IMR-90 (cell line): ENCODE results near the gene TXNDC11. TPM values are rescaled to one million over a fixed set of nuclear protein-coding genes. Genes with fewer than 3 reads are reported as not detected.

Experiments
- ATAC-seq: fragments of 200-7000 bp; cut with Tn5 transposase; 2 replicates; pipeline ENCODE4 v1.9.1; 2020; ENCODE audit warnings: low read depth, mild to moderate bottlenecking, moderate library complexity
- BruUV-seq: library from RNA; stranded (reverse); fragments of 400-500 nt; replicated peaks from 2 replicates; lab custom pipeline; 2021; lab: Mats Ljungman, UMichigan
- CTCF ChIA-PET: fragments of 300-600 bp; formaldehyde crosslinking; extraction: SDS; loops from one replicate; lab custom pipeline; 2021; ENCODE audit warnings: antibody characterized with exemption; lab: Yijun Ruan, JAX
- POLR2A ChIA-PET: fragments of 300-600 bp; sonication (Branson Sonifier 250); formaldehyde crosslinking; loops from one replicate; lab custom pipeline; 2022; ENCODE audit warnings: antibody characterized with exemption; ENCODE audit not compliant: unreplicated experiment; lab: Charles Lee
- DNase-seq: peaks from one replicate; pipeline ENCODE4 v3.0.0; 2013
- H2AFZ ChIP-seq: replicated peaks from 2 replicates; pipeline ENCODE3; 2013; ENCODE audit warnings: low read length, mild to moderate bottlenecking; ENCODE audit not compliant: poor library complexity
- H2AK5ac ChIP-seq: 2 replicates; pipeline ENCODE4 v1.6.1; 2013; ENCODE audit warnings: low read depth, low read length, inconsistent platforms
- H2AK9ac ChIP-seq: replicated peaks from 2 replicates; pipeline ENCODE3; 2013; ENCODE audit warnings: mild to moderate bottlenecking, low read depth, low read length, moderate library complexity; ENCODE audit not compliant: poor library complexity
- H2BK120ac ChIP-seq: 2 replicates; pipeline ENCODE4 v1.6.1; 2013; ENCODE audit warnings: low read depth, low read length, inconsistent platforms
- H2BK15ac ChIP-seq: 3 replicates; pipeline ENCODE4 v1.6.1; 2013; ENCODE audit warnings: low read depth, low read length, inconsistent platforms
- H2BK20ac ChIP-seq: 2 replicates; pipeline ENCODE4 v1.6.1; 2013; ENCODE audit warnings: low read depth, mild to moderate bottlenecking, inconsistent platforms, low read length, moderate library complexity
- H2BK5ac ChIP-seq: 2 replicates; pipeline ENCODE4 v1.6.1; 2013; ENCODE audit warnings: mild to moderate bottlenecking, low read depth, low read length, inconsistent platforms; ENCODE audit not compliant: poor library complexity, severe bottlenecking
- H3K14ac ChIP-seq: replicated peaks from 2 replicates; pipeline ENCODE4 v1.6.1; 2013; ENCODE audit warnings: low read depth, low read length, inconsistent platforms
- H3K18ac ChIP-seq: 2 replicates; pipeline ENCODE4 v1.6.1; 2013; ENCODE audit warnings: low read depth, low read length, control low read depth
- H3K23ac ChIP-seq: 2 replicates; pipeline ENCODE4 v1.6.1; 2013; ENCODE audit warnings: low read depth, low read length, inconsistent platforms
- H3K27ac ChIP-seq: 2 replicates; pipeline ENCODE4 v1.5.1; 2013; ENCODE audit warnings: mild to moderate bottlenecking, control low read depth, low read length; ENCODE audit not compliant: insufficient read depth
- H3K27me3 ChIP-seq: 2 replicates; pipeline ENCODE4 v1.6.1; 2013; ENCODE audit warnings: low read length; ENCODE audit not compliant: control insufficient read depth, insufficient read depth
- H3K36me3 ChIP-seq: 2 replicates; pipeline ENCODE4 v1.6.1; 2013; ENCODE audit warnings: low read length, mixed read lengths; ENCODE audit not compliant: control insufficient read depth, insufficient read depth
- H3K4ac ChIP-seq: 2 replicates; pipeline ENCODE4 v1.6.1; 2013; ENCODE audit warnings: low read depth, low read length, inconsistent platforms
- H3K4me1 ChIP-seq: 2 replicates; pipeline ENCODE4 v1.6.1; 2013; ENCODE audit warnings: low read length, mixed read lengths; ENCODE audit not compliant: control insufficient read depth, insufficient read depth
- H3K4me2 ChIP-seq: 2 replicates; pipeline ENCODE4 v1.6.1; 2013; ENCODE audit warnings: low read depth, mild to moderate bottlenecking, control low read depth, low read length, moderate library complexity
- H3K4me3 ChIP-seq: 2 replicates; pipeline ENCODE4 v1.5.1; 2013; ENCODE audit warnings: low read depth, mild to moderate bottlenecking, control low read depth, low read length, moderate library complexity; ENCODE audit not compliant: insufficient read depth
- H3K56ac ChIP-seq: 2 replicates; pipeline ENCODE4 v1.6.1; 2013; ENCODE audit warnings: low read length, inconsistent platforms; ENCODE audit not compliant: insufficient read depth; ENCODE audit errors: extremely low read depth
- H3K79me1 ChIP-seq, 2 experiments: 2 replicates each; pipeline ENCODE4 v1.6.1; 2013; ENCODE audit warnings: low read length in 2 of 2, inconsistent platforms in 1 of 2, low read depth in 1 of 2
- H3K9ac ChIP-seq: 2 replicates; pipeline ENCODE4 v1.6.1; 2013; ENCODE audit warnings: low read depth, low read length, control low read depth
- H3K9me1 ChIP-seq: 2 replicates; pipeline ENCODE4 v1.6.1; 2013; ENCODE audit warnings: low read length, inconsistent platforms; ENCODE audit not compliant: insufficient read depth
- H3K9me3 ChIP-seq: 2 replicates; pipeline ENCODE4 v1.6.1; 2013; ENCODE audit warnings: low read length; ENCODE audit not compliant: control insufficient read depth, insufficient read depth
- H4K20me1 ChIP-seq: 2 replicates; pipeline ENCODE4 v1.6.1; 2013; ENCODE audit warnings: low read length, inconsistent platforms; ENCODE audit not compliant: insufficient read depth
- H4K5ac ChIP-seq: 2 replicates; pipeline ENCODE4 v1.6.1; 2013; ENCODE audit warnings: mild to moderate bottlenecking, low read depth, low read length, control low read depth
- H4K8ac ChIP-seq, 2 experiments: 2 replicates each; pipeline ENCODE4 v1.6.1; 2013; ENCODE audit warnings: low read depth in 2 of 2, low read length in 2 of 2, control low read depth in 1 of 2, inconsistent platforms in 1 of 2
- H4K91ac ChIP-seq: 2 replicates; pipeline ENCODE4 v1.6.1; 2013; ENCODE audit warnings: low read depth, low read length, inconsistent platforms; ENCODE audit not compliant: insufficient read depth
- BHLHE40 ChIP-seq: fragments of 150-350 bp; IDR thresholded peaks from 2 replicates; pipeline ENCODE4 v1.6.1; 2016; ENCODE audit warnings: mild to moderate bottlenecking, low read depth, low read length
- MAZ ChIP-seq: IDR thresholded peaks from 2 replicates; pipeline ENCODE4 v1.6.1; 2012; ENCODE audit warnings: low read depth, mild to moderate bottlenecking, low read length, improper control_type of control experiment, moderate library complexity, borderline replicate concordance
- NFE2L2 ChIP-seq: fragments of 150-350 bp; IDR thresholded peaks from 2 replicates; pipeline ENCODE4 v1.6.1; 2016; ENCODE audit warnings: low read depth, mild to moderate bottlenecking, low read length
- RAD21 ChIP-seq: IDR thresholded peaks from 2 replicates; pipeline ENCODE4 v1.6.1; 2012; ENCODE audit warnings: low read length, improper control_type of control experiment
- WGBS, 2 experiments: methylation state at CpG; one replicate each; pipeline versions ENCODE4 v1.1.5 to v1.1.7; 2013; ENCODE audit warnings: missing lambda C conversion rate in 2 of 2; ENCODE audit not compliant: insufficient read length in 1 of 2; ENCODE audit errors: extremely low coverage in 2 of 2; 5-methylcytosine and 5-hydroxymethylcytosine counted together
- dilution Hi-C: fragments of 300-500 bp; cut with HindIII; formaldehyde crosslinking; loops from one replicate; pipeline ENCODE4 v1.14.3; 2018; ENCODE audit warnings: low sequenced_read_pairs; ENCODE audit not compliant: unreplicated experiment
- in situ Hi-C: fragments of 300-500 bp; cut with MboI; formaldehyde crosslinking; loops from 3 replicates; pipeline ENCODE4 v1.14.3; 2019; ENCODE audit warnings: low sequenced_read_pairs, inconsistent platforms, mixed read lengths
- intact Hi-C: fragments of 100-400 bp; cut with micrococcal nuclease; formaldehyde crosslinking; loops from 2 replicates; pipeline ENCODE4 v1.10.0; 2022
- polyA plus RNA-seq, 3 experiments: library from polyadenylated mRNA; depleted of rRNA; stranded (reverse); fragments of >200 nt; gene quantifications; 2 replicates each; pipeline ENCODE4 v1.2.3, GENCODE V29; 2012; ENCODE audit warnings: low replicate concordance in 1 of 3
- total RNA-seq: library from RNA; depleted of rRNA; stranded (reverse); fragments of >200 nt; gene quantifications from 2 replicates; pipeline ENCODE4 v1.2.3, GENCODE V29; 2012
- TF ChIP-seq, protein P1 (sequence below): conservative IDR thresholded peaks from 2 replicates; pipeline ENCODE4 v1.5.1; 2012; ENCODE audit warnings: mild to moderate bottlenecking, low read depth, low read length, improper control_type of control experiment

Gene TXNDC11
- total and polyA plus RNA-seq, 2 of the 4 experiments (the other 2 are of a cell fraction): 25.3 to 42.9 TPM

DNA sequence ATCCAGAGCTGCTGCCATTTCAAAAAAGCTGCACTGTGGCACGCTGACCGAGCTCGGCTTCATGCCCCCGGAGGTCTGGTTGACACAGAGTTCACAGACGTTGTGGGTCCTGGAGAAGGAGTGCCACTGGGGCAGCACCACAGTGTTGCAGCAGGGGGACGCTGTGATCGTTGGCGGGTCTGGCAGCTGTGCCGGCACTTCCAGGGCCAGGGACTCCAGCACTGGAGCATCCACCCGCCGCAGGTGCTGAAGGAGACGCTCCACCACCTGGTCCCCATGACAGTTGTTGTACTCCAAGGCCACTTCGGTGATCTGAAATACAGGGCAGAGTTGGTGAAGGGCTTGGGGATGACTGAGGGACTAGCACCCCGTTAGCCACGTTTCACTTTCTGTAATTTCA, 50.9 kb downstream of the TXNDC11 start:
- Histone ChIP-seq H3K56ac (no peak overlapping the region), H3K27me3 (no peaks in the 10 kb centered on the region), H2AK5ac (no peak overlapping the region), H4K91ac (no peak overlapping the region), H4K20me1 (peaks cover 19% of the 10 kb centered on the region), H3K4ac (no peak overlapping the region), H3K4me1 (peaks cover 9% of the 10 kb centered on the region), H3K9me3 (no peaks in the 10 kb centered on the region), H3K9me1 (peaks cover 5% of the 10 kb centered on the region), H3K18ac (no peak overlapping the region), H2BK120ac (no peak overlapping the region), H3K79me1 (peaks cover 34 to 67% of the 10 kb centered on the region in 2 experiments), H4K8ac (no peak overlapping the region), H2BK5ac (no peak overlapping the region), H3K4me2 (no peak overlapping the region), H2AK9ac (no peak overlapping the region), H2BK15ac (no peak overlapping the region), H2BK20ac (no peak overlapping the region), H2AFZ (no peak overlapping the region), H3K9ac (no peak overlapping the region), H4K5ac (no peak overlapping the region), H3K4me3 (no peak overlapping the region), H3K36me3 (peaks cover 41% of the 10 kb centered on the region), H3K27ac (no peak overlapping the region), H3K23ac (no peak overlapping the region), H3K14ac (no peak overlapping the region)
- no peak for DNase-seq
- ChIA-PET POLR2A (no interaction called here), CTCF (interaction anchor here (1.2 kb wide), 1 partner anchor 8 kb away, joined by 3 read pairs; no protein-coding TSS in a partner anchor)
- 96% methylated on average over 10 of the region's 15 CpGs; no CpG with 5 or more reads in 1 of the 2 experiments for WGBS, 2 experiments
- intact Hi-C loops (no loop called here), in situ Hi-C loops (no loop called here), dilution Hi-C loops (no loop called here)
- TF ChIP-seq MAZ (no peak), NFE2L2 (no peak), BHLHE40 (no peak), RAD21 (no peak)
- TF ChIP-seq, protein P1, sequence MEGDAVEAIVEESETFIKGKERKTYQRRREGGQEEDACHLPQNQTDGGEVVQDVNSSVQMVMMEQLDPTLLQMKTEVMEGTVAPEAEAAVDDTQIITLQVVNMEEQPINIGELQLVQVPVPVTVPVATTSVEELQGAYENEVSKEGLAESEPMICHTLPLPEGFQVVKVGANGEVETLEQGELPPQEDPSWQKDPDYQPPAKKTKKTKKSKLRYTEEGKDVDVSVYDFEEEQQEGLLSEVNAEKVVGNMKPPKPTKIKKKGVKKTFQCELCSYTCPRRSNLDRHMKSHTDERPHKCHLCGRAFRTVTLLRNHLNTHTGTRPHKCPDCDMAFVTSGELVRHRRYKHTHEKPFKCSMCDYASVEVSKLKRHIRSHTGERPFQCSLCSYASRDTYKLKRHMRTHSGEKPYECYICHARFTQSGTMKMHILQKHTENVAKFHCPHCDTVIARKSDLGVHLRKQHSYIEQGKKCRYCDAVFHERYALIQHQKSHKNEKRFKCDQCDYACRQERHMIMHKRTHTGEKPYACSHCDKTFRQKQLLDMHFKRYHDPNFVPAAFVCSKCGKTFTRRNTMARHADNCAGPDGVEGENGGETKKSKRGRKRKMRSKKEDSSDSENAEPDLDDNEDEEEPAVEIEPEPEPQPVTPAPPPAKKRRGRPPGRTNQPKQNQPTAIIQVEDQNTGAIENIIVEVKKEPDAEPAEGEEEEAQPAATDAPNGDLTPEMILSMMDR: no peak
- no peak for ATAC-seq
- BruUV-seq: no TSS peak
